Omental fat pad (tissue), 4 donors: ENCODE data around the gene CCDC187. TPM values are rescaled to one million over a fixed set of nuclear protein-coding genes. Genes with fewer than 3 reads are reported as not detected.

ENCODE experiments used
- ATAC-seq: fragments of 150-250 bp; one replicate; pipeline ENCODE4 v1.9.1; 2016; ENCODE audit warnings: mild to moderate bottlenecking, moderate library complexity; ENCODE audit not compliant: low FRiP score
- DNase-seq: peaks from one replicate; pipeline ENCODE4 v3.0.0-alpha.2; 2019; ENCODE audit warnings: low spot score
- total RNA-seq, 4 donors: library from RNA; depleted of rRNA; stranded (reverse); fragments of >200 nt; gene quantifications; one replicate each; pipeline ENCODE4 v1.1.0, GENCODE V29; 2016
- TF ChIP-seq, protein P1 (sequence below), 3 donors: fragments of 450-650 bp; IDR thresholded peaks; one replicate each; pipeline ENCODE4 v1.5.1; 2016 to 2017; ENCODE audit warnings: antibody characterized with exemption in 3 of 3, mild to moderate bottlenecking in 3 of 3, moderate library complexity in 2 of 3

Gene CCDC187
- total RNA-seq, 4 donors from 2014 or later, result not detected

DNA sequence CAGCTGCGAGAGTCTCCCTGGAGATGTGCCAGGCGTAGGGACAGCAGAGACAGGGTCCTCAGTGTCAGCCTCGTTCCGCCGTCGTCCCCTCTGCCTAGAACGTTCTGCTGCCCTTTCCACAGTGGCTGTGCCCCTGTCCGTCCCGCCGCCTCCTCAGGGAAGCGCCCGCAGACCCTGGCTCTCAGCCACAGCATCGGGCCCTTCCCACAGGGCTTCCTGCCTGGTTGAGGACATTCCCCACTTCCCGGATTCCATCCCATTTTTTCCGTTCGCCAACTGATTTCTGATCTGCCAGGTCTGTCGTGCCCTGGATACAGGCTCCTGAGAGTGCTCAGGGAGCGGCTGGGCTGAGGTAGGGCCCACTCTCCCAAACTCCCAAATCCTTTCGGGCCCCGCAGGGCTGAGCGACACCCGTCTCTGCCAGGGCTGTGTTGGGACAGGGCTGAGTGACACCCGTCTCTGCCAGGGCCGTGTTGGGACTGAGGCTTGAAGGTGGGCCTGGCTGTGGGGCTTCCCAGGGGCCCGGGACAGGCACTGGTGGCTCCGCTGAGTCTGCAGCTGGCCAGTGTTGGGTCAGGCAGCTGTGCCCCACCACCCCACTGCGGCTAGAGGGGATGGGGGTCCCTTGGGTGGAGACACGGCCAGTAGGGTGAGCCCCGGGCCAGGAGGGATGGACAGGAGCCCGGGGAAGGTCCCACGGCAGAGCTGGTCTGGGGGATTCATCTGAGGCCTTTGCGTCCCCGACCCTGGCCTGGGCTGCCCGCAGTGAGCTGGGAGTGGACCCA lies 43.8 kb upstream of the CCDC187 start:
- DNase-seq, result no peak
- TF ChIP-seq, protein P1, sequence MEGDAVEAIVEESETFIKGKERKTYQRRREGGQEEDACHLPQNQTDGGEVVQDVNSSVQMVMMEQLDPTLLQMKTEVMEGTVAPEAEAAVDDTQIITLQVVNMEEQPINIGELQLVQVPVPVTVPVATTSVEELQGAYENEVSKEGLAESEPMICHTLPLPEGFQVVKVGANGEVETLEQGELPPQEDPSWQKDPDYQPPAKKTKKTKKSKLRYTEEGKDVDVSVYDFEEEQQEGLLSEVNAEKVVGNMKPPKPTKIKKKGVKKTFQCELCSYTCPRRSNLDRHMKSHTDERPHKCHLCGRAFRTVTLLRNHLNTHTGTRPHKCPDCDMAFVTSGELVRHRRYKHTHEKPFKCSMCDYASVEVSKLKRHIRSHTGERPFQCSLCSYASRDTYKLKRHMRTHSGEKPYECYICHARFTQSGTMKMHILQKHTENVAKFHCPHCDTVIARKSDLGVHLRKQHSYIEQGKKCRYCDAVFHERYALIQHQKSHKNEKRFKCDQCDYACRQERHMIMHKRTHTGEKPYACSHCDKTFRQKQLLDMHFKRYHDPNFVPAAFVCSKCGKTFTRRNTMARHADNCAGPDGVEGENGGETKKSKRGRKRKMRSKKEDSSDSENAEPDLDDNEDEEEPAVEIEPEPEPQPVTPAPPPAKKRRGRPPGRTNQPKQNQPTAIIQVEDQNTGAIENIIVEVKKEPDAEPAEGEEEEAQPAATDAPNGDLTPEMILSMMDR (IDR thresholded peaks at IDR 0.05), result no peak
- ATAC-seq, result no peak

DNA sequence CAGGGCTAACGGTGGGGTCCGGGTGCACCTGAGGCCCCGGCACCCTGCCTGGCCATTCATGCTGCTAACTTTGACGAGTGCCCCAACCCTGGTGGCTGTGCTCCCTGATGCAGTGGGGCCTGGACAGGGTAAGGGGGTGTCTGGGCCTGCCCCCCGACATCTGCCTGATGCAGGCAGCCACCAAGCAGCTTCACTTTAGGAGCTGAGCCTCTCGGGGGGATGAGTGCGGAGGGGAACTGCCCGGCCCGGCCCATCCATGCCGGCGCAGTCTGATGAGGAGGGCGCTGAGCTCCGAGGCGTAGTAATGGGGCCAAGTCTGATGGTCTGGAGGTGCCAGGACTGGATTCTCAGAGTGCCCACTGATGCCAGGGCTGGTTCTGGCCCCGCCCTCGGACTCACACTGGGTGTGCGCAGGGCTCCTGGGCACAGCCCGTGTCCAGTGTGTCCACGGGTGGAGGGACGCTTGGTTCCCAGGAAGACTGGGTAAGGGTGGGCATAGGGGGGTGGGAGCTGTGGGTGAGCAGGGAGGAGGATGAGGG lies 43.1 kb upstream of the CCDC187 start:
- no peak for DNase-seq
- TF ChIP-seq, protein P1 (IDR thresholded peaks at IDR 0.05), result no peak
- ATAC-seq, result no peak

GRCh38 chr9:136346157-136346481 lies 42.2 kb upstream of the CCDC187 start:
- DNase-seq, result no peak
- TF ChIP-seq, protein P1 (IDR thresholded peaks at IDR 0.05), result no peak
- no peak for ATAC-seq

DNA sequence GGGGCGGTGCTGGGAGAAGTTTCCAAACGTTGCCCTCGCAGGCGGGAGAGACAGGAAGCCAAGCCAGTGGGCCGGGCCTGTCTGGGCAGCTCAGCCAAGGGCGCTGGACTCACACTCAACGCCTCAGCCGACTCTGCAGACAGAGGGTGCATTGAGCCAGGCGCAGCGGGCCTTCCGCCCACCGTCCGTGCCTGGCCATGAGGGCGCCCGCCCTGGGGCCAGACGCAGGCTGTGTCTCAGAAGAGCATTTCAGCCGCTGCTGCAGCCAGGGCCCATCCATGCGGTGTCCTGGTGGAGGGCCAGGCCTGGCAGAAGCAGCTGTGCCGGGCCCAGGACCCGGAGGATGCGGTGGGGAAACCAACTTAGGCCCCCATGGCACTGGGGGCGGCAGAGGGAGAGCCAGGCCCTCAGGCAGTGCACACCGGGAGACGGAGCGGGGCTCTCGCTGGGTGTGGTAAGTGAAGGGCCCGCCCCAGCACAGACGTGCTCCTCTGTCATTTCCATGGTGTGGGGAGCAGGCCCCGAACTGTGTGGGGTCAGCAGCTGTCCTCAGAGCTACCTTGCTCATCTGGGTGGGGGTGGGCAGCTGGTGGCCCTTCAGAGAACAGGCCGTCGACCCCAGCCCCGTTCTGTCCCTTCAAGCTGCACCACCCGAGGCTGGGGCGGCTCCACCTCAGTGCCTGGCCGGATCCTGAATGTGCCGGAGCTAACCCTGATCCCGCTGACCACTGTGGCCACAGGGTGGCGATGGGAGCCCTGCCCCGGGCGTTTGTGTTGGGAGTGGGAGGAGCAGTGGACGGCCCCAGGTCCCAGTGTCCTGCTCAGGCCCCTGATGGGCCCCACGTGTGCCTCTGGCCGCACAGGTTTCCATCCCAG lies 41.6 kb upstream of the CCDC187 start:
- peak; percentile 47 for ATAC-seq
- TF ChIP-seq, protein P1 (IDR thresholded peaks at IDR 0.05), result no peak
- no peak for DNase-seq

GRCh38 chr9:136344544-136345280 lies 40.8 kb upstream of the CCDC187 start:
- TF ChIP-seq, protein P1 (IDR thresholded peaks at IDR 0.05), result no peak
- DNase-seq (no peak), ATAC-seq (no peak)

- no peak for DNase-seq
- TF ChIP-seq, protein P1 (IDR thresholded peaks at IDR 0.05), result no peak
- no peak for ATAC-seq
Observed at GRCh38 chr9:136343884-136344269, 40.0 kb upstream of the CCDC187 start.
